ENCODE measurements around the gene RYR3.

RYR3 gene

DNA sequence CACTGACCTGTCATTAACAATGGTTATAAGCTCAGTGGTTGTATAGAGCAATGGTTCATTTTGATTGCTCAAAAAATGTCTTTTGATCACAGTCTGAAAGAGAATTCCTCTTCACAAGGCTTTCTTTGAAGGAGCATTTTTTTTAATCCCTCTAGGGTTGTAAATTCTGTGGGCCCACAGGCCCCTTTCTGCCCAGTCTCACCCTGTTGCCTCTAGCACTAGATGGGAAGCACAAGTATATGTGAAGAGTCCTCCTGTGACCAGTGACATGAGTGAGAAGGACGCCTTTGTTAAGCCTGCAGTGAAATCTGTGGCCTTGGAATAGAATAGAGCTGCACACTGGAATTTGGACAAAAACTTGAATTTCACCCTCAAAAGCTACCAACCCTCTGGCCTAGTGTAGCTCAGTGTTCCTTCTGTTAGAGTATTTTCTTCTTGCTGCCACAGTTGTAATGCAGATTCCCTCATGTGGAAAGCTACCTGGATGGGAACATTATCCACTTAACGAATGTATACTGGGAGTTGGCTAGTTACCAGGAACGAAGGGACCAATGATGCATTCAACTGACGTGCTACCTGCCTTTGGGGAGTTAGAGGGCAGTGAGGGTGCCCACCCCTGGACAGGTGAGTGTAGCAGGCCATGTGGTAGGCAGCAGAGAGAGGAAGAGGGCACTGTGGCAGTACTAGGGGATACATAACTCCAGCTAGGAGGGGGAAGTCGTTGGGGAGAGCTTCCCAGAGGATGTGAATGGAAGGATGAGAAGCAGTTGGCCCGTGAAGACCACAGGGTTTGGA lies 28.3 kb upstream of the RYR3 start:
- Histone ChIP-seq H3K9me3 (no peaks in the 10 kb centered on the region), H3K36me3 (no peaks in the 10 kb centered on the region), H3K4me3 (no peak overlapping the region), H3K4me1 (peaks cover 0 to 4% (median 1%) of the 10 kb centered on the region in 4 donors), H3K27ac (no peak overlapping the region), H3K27me3 (no peaks in the 10 kb centered on the region)
- intact Hi-C loops (cut with DNase I; ENCODE audit: low total_unique reads), result no loop called here
- no peak for TF ChIP-seq CTCF (IDR thresholded peaks at IDR 0.05)
- DNase-seq, result no peak

DNA sequence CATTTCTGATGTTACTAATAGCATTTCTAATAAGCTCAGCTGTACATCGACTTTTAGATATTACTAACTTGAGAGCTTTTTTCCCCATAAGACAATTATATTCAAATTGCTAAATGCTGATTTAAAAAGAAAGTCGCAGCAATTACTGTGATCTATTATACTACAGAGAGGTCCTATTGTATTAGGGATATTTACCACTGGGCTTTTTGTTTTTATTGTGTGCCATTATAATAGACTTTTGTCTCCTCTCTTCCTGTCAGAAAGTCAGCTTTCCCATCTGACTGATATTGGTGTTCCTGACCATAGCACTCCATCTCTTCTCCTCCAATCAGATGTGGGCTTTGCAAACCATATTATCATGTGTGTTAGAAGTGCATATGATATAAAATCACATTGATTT lies 27.2 kb upstream of the RYR3 start:
- Histone ChIP-seq H3K36me3 (no peaks in the 10 kb centered on the region), H3K4me3 (no peak overlapping the region), H3K9me3 (no peaks in the 10 kb centered on the region), H3K27me3 (no peaks in the 10 kb centered on the region), H3K27ac (no peak overlapping the region), H3K4me1 (peaks cover 0 to 4% (median 1%) of the 10 kb centered on the region in 4 donors)
- TF ChIP-seq CTCF (IDR thresholded peaks at IDR 0.05), result no peak
- intact Hi-C loops (cut with DNase I; ENCODE audit: low total_unique reads), result no loop called here
- no peak for DNase-seq

- Histone ChIP-seq H3K4me1 (no peaks in the 10 kb centered on the region), H3K36me3 (no peaks in the 10 kb centered on the region), H3K4me3 (no peak overlapping the region), H3K27me3 (no peaks in the 10 kb centered on the region), H3K27ac (no peak overlapping the region), H3K9me3 (no peaks in the 10 kb centered on the region)
- intact Hi-C loops (cut with DNase I; ENCODE audit: low total_unique reads), result no loop called here
- no peak for DNase-seq
- no peak for TF ChIP-seq CTCF (IDR thresholded peaks at IDR 0.05)
These were observed 26.4 kb upstream of the RYR3 start for GRCh38 chr15:33284336-33284735.

GRCh38 chr15:33292717-33293307 lies 18.0 kb upstream of the RYR3 start:
- Histone ChIP-seq H3K27me3 (no peaks in the 10 kb centered on the region), H3K4me3 (peak overlapping the region in 1 of 2 donors; percentile 45), H3K9me3 (no peaks in the 10 kb centered on the region), H3K27ac (no peak overlapping the region), H3K4me1 (peaks cover 0 to 19% (median 7%) of the 10 kb centered on the region in 4 donors), H3K36me3 (no peaks in the 10 kb centered on the region)
- peak; percentile 55 to 65 for TF ChIP-seq CTCF (IDR thresholded peaks at IDR 0.05)
- intact Hi-C loops (cut with DNase I; ENCODE audit: low total_unique reads), result loop anchor here (5.0 kb wide), 1 partner anchor 409 kb away; no protein-coding TSS in a partner anchor
- peak in 1 of 2 donors; percentile 60 for DNase-seq

DNA sequence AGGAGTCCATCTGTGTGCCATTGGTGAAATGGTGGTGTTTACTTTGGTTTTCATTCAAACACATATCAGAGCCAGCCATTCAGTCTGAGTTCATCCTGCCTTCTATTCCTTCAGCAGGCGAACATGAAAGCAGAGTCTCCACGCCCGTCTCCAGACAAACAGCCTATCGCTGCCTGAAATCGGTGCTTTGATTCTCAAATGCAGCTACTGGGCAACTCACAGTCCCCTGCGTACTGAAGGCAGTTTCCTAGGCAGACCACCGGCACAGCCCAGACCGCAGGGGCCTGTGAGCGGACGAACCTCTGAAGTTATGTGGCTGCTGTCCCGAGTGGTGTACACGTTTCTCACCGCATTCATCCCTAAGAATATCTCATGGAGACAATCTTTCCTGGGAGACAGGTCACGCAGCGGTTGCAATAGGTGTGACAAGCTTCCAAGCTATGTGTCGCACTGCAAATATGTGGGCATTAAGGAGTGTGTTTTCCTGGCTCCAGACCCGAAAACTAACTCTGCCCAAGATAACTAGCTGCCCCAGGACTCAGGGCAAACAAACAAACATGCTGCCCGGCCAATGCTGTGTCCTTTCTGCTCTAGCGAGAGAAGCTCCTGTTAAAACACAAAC lies 16.9 kb upstream of the RYR3 start:
- H3K4me3 ChIP-seq, result peak overlapping the region; percentile 27 to 45
- TF ChIP-seq CTCF (IDR thresholded peaks at IDR 0.05), result no peak
- intact Hi-C loops (cut with DNase I; ENCODE audit: low total_unique reads), result loop anchor here (5.0 kb wide), 1 partner anchor 408 kb away; no protein-coding TSS in a partner anchor
- H3K9me3 ChIP-seq, result no peaks in the 10 kb centered on the region
- peak overlapping the region in 1 of 2 donors; percentile 17 for H3K27ac ChIP-seq
- no peaks in the 10 kb centered on the region for H3K36me3 ChIP-seq
- no peak for DNase-seq
- H3K4me1 ChIP-seq, result peaks cover 0 to 19% (median 7%) of the 10 kb centered on the region in 4 donors
- no peaks in the 10 kb centered on the region for H3K27me3 ChIP-seq

All from tibial artery (tissue), 4 donors.